AG09319 (cell line): ENCODE results near the gene PALLD.

Source experiments
- DNase-seq: peaks from one replicate; pipeline ENCODE4 v3.0.0-alpha.2; 2010; ENCODE audit warnings: low read depth; ENCODE audit errors: extremely low read depth
- TF ChIP-seq, protein P1 (sequence below): IDR thresholded peaks from 2 replicates; pipeline ENCODE4 v1.5.1; 2011; ENCODE audit warnings: low read depth, mild to moderate bottlenecking, inconsistent platforms, low read length, moderate library complexity

Gene PALLD

DNA sequence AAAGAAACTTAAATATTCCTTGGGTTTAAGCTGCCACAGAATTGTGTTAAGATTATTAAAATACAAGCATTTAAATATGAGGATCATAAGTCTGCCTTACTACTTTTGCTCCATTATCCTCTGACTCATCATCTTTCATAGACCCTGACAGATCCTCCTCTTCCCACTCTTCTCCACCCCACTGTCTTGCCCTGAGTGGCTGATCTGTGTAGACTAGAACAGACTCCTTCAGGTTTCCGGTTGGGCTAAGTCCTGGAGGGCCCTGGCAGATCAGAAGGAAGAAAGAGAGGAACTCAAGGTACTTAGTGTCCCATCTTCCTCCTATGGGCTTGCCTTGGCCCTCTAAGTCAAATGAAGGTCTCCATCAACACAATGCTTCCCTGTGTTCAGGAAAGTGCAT is 30.7 kb downstream of the PALLD start:
- TF ChIP-seq, protein P1, sequence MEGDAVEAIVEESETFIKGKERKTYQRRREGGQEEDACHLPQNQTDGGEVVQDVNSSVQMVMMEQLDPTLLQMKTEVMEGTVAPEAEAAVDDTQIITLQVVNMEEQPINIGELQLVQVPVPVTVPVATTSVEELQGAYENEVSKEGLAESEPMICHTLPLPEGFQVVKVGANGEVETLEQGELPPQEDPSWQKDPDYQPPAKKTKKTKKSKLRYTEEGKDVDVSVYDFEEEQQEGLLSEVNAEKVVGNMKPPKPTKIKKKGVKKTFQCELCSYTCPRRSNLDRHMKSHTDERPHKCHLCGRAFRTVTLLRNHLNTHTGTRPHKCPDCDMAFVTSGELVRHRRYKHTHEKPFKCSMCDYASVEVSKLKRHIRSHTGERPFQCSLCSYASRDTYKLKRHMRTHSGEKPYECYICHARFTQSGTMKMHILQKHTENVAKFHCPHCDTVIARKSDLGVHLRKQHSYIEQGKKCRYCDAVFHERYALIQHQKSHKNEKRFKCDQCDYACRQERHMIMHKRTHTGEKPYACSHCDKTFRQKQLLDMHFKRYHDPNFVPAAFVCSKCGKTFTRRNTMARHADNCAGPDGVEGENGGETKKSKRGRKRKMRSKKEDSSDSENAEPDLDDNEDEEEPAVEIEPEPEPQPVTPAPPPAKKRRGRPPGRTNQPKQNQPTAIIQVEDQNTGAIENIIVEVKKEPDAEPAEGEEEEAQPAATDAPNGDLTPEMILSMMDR: no peak
- DNase-seq: no peak

DNA sequence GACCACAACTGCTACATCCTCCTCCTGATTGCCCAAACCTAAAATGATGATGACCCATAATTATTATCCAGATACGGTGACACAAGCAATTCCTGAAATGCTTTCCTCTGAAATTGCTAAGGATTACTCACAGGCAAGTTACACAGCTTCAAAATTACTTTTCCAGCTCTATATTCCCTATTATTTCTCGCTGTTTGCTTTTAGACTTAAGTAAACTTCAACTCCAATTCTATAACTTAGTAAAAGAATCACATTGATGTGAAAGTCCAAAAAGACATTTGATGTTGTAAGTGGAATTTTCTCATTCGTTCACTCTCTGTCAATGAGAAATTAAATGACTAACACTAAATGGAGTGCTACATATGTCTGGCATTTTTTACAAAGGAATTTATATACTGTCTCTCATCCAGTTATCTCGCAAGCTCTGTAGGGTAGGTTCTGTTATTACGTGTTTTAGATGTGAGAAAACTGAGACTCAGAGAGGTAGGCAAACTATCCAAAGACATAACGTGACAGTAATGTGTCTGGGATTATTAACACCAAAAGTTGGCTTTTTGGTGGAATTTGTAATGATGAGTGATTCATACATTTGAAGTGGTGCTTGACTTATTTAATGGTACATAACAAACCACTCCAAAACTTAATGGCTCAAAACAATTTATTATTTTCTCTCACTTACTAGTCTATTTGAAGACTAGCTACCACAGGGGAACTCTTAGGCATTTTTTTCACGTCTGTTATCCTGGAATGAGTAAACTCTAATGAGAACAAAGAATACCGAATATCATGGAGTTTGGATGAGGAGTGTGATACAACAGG is 31.5 kb downstream of the PALLD start:
- TF ChIP-seq, protein P1: no peak
- no peak for DNase-seq

DNA sequence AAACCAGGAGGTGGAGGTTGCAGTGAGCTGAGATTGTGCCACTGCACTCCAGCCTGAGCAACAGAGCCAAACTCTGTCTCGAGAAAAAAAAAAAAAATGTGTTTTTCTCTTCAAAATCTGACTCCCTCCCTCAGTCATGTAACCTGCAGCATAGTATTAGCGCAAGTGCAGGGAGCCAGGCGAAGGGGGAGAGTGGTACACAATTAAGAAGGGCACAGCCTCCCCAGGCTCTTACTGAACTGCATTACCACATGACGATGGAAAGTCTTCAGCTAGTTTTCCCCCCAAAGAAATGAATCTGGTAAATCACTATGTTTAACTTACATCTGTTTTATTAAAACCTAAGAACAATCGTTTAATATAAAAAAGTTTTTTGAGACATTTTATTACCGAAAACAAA is 32.4 kb downstream of the PALLD start:
- TF ChIP-seq, protein P1: no peak
- no peak for DNase-seq

DNA sequence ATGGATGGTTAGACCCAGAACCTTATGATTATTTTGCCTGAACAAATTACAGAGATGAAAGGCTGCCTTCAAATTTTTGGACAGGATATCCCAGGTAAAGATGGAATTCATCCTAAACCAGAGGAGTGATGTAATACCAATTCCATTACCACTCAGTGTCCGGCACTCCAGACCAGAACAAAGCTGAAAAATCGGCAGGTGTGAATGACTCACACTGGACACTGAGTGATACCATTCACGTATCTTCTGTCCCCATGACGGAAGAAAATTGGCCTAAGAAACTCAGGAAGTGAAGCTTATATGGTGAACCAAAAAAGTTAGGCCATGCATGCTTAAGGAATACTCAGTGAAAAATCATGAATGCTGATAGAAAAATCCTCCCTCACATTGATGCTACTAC is 34.5 kb downstream of the PALLD start:
- no peak for DNase-seq
- TF ChIP-seq, protein P1: no peak

DNA sequence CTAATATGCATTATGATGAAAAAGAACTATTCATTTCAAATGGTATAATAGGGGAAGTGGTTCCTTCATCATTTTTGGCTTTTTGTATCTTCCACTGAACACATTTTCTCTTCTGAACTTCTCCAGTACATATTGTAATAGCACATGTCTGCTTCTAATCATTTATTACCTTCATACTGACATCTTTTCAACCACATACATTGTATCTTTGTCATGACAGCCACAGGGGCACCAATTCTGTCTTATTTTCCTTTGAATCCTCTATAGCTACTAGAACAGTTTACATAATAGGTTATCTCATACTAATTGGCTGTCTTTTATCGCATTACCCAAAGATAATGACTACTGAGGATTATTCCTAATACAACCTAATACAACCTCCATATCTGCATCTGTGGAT is 37.7 kb downstream of the PALLD start:
- TF ChIP-seq, protein P1: no peak
- DNase-seq: no peak

DNA sequence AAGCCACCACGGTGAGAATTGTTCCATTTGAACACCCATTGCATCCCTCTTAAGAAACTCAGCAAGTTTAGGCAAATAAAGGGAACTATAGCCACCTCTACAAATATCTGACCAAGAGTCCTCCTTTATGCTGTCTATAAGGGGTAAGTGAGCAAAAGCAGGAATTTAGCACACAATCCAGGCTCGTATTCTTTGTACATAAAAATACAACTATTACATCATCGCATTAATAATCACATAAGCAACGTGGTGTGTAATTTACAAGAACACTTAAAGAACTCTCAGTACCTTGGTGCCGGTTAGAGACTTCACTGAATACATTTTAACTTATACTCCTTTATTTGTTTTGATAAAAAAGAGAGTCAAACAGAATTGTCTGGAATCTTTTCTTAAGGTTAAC is 38.8 kb downstream of the PALLD start:
- TF ChIP-seq, protein P1: no peak
- no peak for DNase-seq

DNA sequence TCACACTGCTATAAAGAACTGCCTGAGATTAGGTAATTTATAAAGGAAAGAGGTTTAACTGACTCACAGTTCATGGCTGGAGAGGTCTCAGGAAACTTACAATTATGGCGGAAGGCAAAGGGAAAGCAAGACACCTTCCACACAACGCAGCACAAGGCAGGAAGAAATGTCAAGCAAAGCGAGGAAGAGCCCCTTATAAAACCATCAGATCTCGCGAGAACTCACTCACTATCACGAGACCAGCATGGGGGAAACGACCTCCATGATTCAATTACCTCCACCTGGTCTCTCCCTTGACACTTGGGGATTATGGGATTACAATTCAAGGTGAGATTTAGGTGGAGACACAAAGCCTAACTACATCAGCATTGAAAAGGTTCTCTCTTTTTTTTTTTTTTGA is 39.6 kb downstream of the PALLD start:
- TF ChIP-seq, protein P1: no peak
- no peak for DNase-seq
